Esophagus (tissue), 2 donors: ENCODE data around the gene TENT4B. TPM values are rescaled to one million over a fixed set of nuclear protein-coding genes. Genes with fewer than 3 reads are reported as not detected.
"Not testable (repeated sequence)": the region's sequence is repeated elsewhere in the genome, so short reads cannot be mapped to it uniquely, and the experiment has no call there.

Experiments
- H3K27ac ChIP-seq, 2 donors: one replicate each; pipeline ENCODE4 v1.5.1; 2013; ENCODE audit warnings: low read depth in 2 of 2, mild to moderate bottlenecking in 2 of 2, inconsistent platforms in 1 of 2, low read length in 1 of 2, moderate library complexity in 1 of 2
- H3K27me3 ChIP-seq, 2 donors: one replicate each; pipeline ENCODE4 v1.6.1; 2013; ENCODE audit warnings: low read length in 2 of 2, control low read depth in 1 of 2, mild to moderate bottlenecking in 1 of 2; ENCODE audit not compliant: insufficient read depth in 2 of 2, control insufficient read depth in 1 of 2
- H3K36me3 ChIP-seq, 2 donors: one replicate each; pipeline ENCODE4 v1.6.1; 2013; ENCODE audit warnings: low read length in 1 of 2; ENCODE audit not compliant: control insufficient read depth in 2 of 2, insufficient read depth in 2 of 2
- H3K4me1 ChIP-seq, 2 donors: one replicate each; pipeline ENCODE4 v1.6.1; 2013; ENCODE audit warnings: low read length in 1 of 2; ENCODE audit not compliant: control insufficient read depth in 2 of 2, insufficient read depth in 2 of 2
- H3K4me3 ChIP-seq, 2 donors: one replicate each; pipeline ENCODE4 v1.5.1; 2013; ENCODE audit warnings: low read length in 2 of 2, mild to moderate bottlenecking in 2 of 2, low read depth in 1 of 2, moderate library complexity in 1 of 2
- H3K9me3 ChIP-seq, 2 donors: one replicate each; pipeline ENCODE4 v1.6.1; 2013; ENCODE audit warnings: mild to moderate bottlenecking in 2 of 2, low read depth in 1 of 2, low read length in 1 of 2, moderate library complexity in 1 of 2; ENCODE audit not compliant: control insufficient read depth in 2 of 2, insufficient read depth in 1 of 2
- WGBS, 2 donors: extraction: QIAGEN DNeasy Blood & Tissue Kit; methylation state at CpG; one replicate each; pipeline ENCODE4 v1.1.7; 2013; 5-methylcytosine and 5-hydroxymethylcytosine counted together
- polyA plus RNA-seq, 2 donors: library from polyadenylated mRNA; stranded (reverse); fragments of 200-250 nt; gene quantifications; one replicate each; pipeline ENCODE4 v1.2.3, GENCODE V29; 2013
- donor health status: healthy with polysubstance abuse.
- donor health status: Bipolar disorder and iron deficiency.

TENT4B gene
- polyA plus RNA-seq, 2 donors = 2.6 to 3.0 TPM

DNA sequence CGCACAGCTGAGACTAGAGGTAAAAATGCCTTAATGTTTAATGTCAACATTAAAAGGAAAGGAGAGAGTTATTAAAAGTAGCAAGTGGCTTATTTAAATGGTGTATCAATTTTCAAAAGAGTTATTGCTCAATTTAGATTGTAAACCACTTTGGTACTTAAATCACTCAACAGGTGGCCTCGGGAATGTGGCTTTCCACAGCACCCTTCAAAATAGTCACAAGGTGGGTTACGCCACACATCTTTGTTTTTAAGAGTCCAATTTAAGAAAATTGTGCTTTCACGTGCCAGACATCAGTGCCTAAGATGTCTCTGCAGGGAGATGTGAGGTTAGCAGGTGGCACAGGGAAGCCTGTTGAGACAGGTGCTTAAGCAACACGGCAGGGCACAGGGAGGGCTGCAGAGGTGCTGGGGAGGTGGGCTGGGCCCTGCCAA lies 85.8 kb downstream of the TENT4B start:
- Histone ChIP-seq H3K9me3 (no peaks in the 10 kb centered on the region), H3K27ac (no peak overlapping the region), H3K36me3 (no peaks in the 10 kb centered on the region), H3K27me3 (no peaks in the 10 kb centered on the region), H3K4me3 (no peak overlapping the region), H3K4me1 (no peaks in the 10 kb centered on the region)
- WGBS, 2 donors = 64 to 67% methylated on average over 5 of the region's 5 CpGs

- 75 to 76% methylated on average over 6 of the region's 6 CpGs for WGBS, 2 donors
- H3K27ac ChIP-seq, H3K27me3 ChIP-seq, H3K9me3 ChIP-seq, H3K4me3 ChIP-seq, H3K36me3 ChIP-seq: not testable (repeated sequence)
- H3K4me1 ChIP-seq = peaks cover 0 to 11% of the 10 kb centered on the region in 2 donors
Observed at GRCh38 chr16:50243024-50243423, 89.9 kb downstream of the TENT4B start.

DNA sequence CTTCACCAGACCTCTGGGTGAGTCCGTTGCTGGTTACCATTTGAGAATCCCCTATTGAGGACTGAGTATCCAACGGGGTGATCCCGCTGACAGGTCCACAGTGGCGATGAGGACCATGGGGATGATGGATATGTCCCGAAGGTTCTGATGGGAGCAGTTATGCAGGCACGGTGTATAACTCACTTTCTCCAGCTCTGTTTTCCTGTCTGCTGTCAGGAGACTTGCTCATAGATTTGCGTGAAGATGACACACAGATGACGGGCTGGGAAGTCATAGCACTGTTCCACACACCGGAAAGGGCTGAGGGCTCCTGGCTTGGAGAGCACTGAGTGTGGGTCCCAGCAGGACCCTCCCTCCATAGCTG lies 91.0 kb downstream of the TENT4B start:
- Histone ChIP-seq H3K27ac (peak overlapping the region in 1 of 2 donors; percentile 55), H3K4me3 (no peak overlapping the region)

GRCh38 chr16:50244504-50245416 lies 91.7 kb downstream of the TENT4B start:
- 33 to 37% methylated on average over 33 of the region's 33 CpGs for WGBS, 2 donors
- H3K9me3 ChIP-seq = no peaks in the 10 kb centered on the region
- no peaks in the 10 kb centered on the region for H3K36me3 ChIP-seq
- peaks cover 0 to 11% of the 10 kb centered on the region in 2 donors for H3K4me1 ChIP-seq
- peak overlapping the region; percentile 50 to 77 for H3K4me3 ChIP-seq
- H3K27me3 ChIP-seq = no peaks in the 10 kb centered on the region
- peak overlapping the region; percentile 2 to 89 for H3K27ac ChIP-seq

More for the DNA sequence above, 91.0 kb downstream of the TENT4B start:
- Histone ChIP-seq H3K4me1 (peaks cover 0 to 11% of the 10 kb centered on the region in 2 donors), H3K9me3 (no peaks in the 10 kb centered on the region), H3K27me3 (no peaks in the 10 kb centered on the region), H3K36me3 (no peaks in the 10 kb centered on the region)
- 85 to 87% methylated on average over 9 of the region's 9 CpGs for WGBS, 2 donors

DNA sequence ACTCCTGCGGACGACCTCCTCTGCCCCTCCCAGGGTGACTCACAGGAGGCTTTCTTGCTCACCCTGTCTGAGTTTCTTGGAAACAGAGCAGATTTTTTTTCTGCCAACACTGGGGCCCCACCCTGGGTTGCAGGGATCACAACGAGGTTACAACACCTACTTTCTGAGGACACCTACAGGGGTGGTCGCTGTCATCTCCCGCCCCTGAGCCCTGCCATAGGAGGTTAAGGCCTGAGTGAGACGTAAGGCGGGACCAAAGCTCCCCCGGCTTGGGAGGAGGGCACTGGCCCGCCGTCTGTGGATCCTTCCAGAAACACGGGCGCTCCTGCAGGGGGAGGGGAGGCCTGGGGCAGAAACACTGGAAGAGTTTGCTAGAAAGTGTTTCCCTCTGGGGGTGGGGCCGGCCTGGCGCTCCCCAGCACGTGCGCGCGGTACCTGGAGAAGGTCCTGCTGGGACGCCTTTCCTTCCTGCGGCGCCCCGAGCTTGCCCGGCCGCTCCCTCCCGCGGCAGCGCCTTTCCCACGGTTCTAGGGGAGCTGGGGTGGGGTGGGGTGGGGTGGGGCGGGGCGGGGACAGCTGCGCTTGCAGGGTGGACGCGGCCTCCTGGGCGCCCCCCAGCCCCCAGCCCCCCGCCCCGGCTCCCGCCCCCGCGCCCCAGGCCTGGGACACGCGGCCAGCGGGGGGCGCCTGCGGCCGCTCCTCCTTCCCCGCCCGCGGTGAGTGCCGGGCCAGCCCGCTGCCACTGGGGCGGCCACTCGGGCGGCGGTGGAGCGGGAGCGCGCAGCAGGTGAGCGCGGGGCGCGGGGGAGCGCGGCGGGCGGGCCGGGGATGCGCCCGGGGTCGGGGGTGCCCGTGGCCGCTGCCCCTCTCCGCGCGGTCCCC lies 92.6 kb downstream of the TENT4B start:
- peak overlapping the region; percentile 59 to 77 for H3K4me3 ChIP-seq
- no peaks in the 10 kb centered on the region for H3K27me3 ChIP-seq
- peak overlapping the region; percentile 70 to 95 for H3K27ac ChIP-seq
- 1 to 2% methylated on average over 30 to 72 of the region's 74 CpGs for whole genome bisulfite sequencing, 2 donors
- H3K4me1 ChIP-seq = peaks cover 0 to 11% of the 10 kb centered on the region in 2 donors
- no peaks in the 10 kb centered on the region for H3K36me3 ChIP-seq
- no peaks in the 10 kb centered on the region for H3K9me3 ChIP-seq

DNA sequence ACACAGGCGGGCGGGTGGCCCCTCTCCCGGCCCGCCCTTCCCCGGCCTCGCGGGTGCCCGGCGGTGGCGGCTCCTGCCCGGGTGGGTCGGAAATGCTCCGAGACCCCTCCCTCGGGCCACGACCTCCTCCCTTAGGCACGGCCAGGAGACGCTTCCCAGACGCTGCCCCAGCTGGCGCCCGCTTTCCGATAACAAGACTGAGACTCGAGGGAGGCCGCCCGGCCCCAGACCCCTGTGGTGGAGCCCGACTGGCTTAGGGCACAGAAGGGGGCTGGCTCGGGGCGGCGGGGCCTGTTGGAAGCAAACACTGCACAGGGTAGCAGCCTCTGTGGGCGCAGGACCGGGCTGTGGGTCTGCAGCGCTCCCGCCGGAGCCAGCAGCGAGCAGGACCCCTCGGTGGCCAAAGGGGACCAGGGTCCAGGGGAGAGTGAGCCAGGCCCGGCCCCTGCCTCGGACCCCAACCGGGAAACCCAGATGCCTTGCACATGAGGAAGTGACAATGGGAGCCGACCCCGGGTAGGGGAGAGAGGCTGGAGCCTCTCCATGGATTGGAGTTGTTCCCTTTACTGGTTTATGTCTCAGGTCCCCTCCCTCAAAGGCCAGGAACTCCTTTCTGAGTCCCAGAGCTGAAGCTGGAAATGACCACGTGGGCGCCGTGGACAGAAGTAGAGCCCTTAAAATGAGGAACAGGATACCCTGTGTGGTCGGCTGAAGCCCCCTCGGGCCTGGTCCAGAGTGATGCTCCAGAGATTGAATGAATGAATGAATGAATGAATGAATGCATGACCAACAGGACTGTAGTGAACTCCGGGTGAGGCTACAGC lies 93.4 kb downstream of the TENT4B start:
- 23 to 25% methylated on average over 35 to 46 of the region's 46 CpGs for WGBS, 2 donors
- H3K4me1 ChIP-seq = peaks cover 0 to 11% of the 10 kb centered on the region in 2 donors
- no peaks in the 10 kb centered on the region for H3K36me3 ChIP-seq
- H3K27ac ChIP-seq = peak overlapping the region; percentile 50 to 70
- H3K9me3 ChIP-seq = no peaks in the 10 kb centered on the region
- H3K4me3 ChIP-seq = peak overlapping the region; percentile 59 to 77
- no peaks in the 10 kb centered on the region for H3K27me3 ChIP-seq

DNA sequence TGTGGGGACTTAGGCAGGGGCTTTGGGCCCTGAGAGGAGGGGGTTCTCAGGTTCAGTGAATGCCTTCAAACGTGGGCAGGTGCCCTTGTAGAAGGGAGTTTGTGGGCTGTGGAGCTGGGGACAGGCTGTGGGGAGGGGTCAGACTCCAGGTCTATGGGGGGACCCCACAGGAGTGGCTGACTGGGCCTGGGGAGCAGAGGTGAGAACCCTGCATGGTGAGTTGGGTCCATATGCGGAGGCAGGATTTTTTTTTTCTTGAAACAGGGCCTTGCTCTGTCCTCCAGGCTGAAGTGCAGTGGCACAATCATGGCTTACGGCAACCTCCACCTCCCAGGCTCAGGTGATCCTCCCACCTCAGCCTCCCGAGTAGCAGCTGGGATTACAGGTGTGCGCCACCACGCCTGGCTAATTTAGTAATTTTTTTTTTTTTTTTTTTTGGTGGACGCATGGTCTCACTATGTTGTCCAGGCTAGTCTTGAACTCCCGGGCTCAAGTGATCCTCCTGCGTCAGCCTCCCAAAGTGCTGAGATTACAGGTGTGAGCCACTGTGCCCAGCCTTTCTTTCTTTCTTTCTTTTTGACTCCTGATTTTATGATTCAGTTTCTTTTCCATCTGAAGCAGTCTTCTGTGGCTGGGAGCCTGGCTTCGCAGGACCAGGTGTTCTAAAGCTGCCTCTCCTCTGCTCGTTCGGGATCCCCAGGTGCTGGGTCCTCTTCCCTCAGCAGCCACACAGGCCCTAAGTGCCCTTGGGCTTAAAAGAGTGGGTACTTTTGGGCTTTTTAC lies 94.2 kb downstream of the TENT4B start:
- Histone ChIP-seq H3K4me1 (peaks cover 0 to 15% of the 10 kb centered on the region in 2 donors), H3K27ac (peak overlapping the region in 1 of 2 donors; percentile 50), H3K36me3 (no peaks in the 10 kb centered on the region), H3K27me3 (no peaks in the 10 kb centered on the region), H3K4me3 (no peak overlapping the region), H3K9me3 (no peaks in the 10 kb centered on the region)
- WGBS, 2 donors = 90 to 98% methylated on average over 12 of the region's 12 CpGs

GRCh38 chr16:50247906-50248608 lies 95.0 kb downstream of the TENT4B start:
- Histone ChIP-seq H3K27me3 (no peaks in the 10 kb centered on the region), H3K27ac (no peak overlapping the region), H3K4me1 (peaks cover 0 to 16% of the 10 kb centered on the region in 2 donors), H3K9me3 (no peaks in the 10 kb centered on the region), H3K4me3 (no peak overlapping the region), H3K36me3 (no peaks in the 10 kb centered on the region)
- 81 to 88% methylated on average over 13 of the region's 13 CpGs for WGBS, 2 donors
